HFFc6 (cell line): Measurements from ENCODE around the gene CCDC169. TPM values are rescaled to one million over a fixed set of nuclear protein-coding genes. Genes with fewer than 3 reads are reported as not detected.
A peak's percentile ranks its signal among the peaks of the same experiment; 100 is the strongest.
"Not testable (repeated sequence)": the region's sequence is repeated elsewhere in the genome, so short reads cannot be mapped to it uniquely, and the experiment has no call there.

Source experiments
- DNase-seq: peaks from one replicate; pipeline ENCODE4 v3.0.0-alpha.2; 2018
- H3K27ac Mint-ChIP-seq: 2 replicates; pipeline ENCODE4 v1.8.0; 2020; ENCODE audit warnings: mild to moderate bottlenecking, mixed read lengths
- H3K27me3 Mint-ChIP-seq: 2 replicates; pipeline ENCODE4 v1.8.0; 2021; ENCODE audit warnings: mild to moderate bottlenecking, moderate library complexity, mixed read lengths; ENCODE audit not compliant: insufficient read depth
- H3K36me3 Mint-ChIP-seq: 2 replicates; pipeline ENCODE4 v1.8.0; 2021; ENCODE audit warnings: low read depth, mixed read lengths
- H3K4me1 Mint-ChIP-seq: 2 replicates; pipeline ENCODE4 v1.8.0; 2020; ENCODE audit warnings: low read depth, mixed read lengths
- H3K4me3 Mint-ChIP-seq: 2 replicates; pipeline ENCODE4 v1.8.0; 2020; ENCODE audit warnings: mild to moderate bottlenecking, moderate library complexity, mixed read lengths
- H3K9me3 Mint-ChIP-seq: 2 replicates; pipeline ENCODE4 v1.8.0; 2020; ENCODE audit warnings: mild to moderate bottlenecking, mixed read lengths
- CTCF ChIP-seq: fragments of 200-600 bp; sonication (generic); IDR thresholded peaks from 2 replicates; pipeline ENCODE4 v1.5.0; 2021; ENCODE audit warnings: antibody characterized with exemption, mild to moderate bottlenecking
- total RNA-seq, 6 experiments: library from RNA; stranded (reverse); fragmentation: NEBNext Ultra II Directional; extraction: Animal tissue kit (Norgen Biotek cat#: 25700); gene quantifications; 2 replicates in 1 of 6; 3 replicates in 5 of 6; pipeline ENCODE4 v1.2.3, GENCODE V29; 2021

The CCDC169 gene
- total RNA-seq, 6 experiments from 2014 or later: 1.3 to 2.5 (median 2.1) TPM

DNA sequence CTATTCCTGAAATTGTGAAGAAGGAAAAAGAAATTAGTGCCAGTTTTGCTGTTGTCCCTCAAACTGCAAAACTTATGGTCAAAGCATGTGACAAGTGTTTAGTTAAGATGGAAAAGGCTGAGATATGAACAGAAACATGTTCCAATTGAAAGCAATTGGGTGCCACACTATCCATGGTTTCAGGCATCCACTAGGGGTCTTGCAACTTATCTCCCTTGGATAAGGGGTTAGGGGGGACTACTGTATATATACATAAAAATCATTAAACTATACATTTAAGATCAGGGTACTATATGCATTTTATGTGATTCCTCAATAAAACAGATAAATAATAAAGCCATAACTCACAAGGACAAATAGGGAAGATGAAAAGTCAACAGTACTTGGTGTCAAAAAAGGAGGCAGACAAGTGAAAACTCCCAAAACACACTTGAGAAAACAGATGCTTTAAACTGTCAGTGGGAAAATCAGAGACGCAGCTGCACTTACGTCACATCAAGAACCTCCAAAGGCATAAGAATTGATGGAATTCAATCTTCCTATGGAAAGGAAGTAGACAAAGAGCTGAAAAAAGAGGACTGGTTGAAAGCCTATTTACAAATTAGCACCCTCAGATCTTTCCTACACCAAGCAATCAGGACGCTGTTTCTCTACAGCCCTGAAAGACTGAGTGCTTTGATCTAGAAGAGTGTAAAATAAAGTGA, 40.5 kb upstream of the CCDC169 start:
- H3K27me3 Mint-ChIP-seq: no peaks in the 10 kb centered on the region
- no peak for DNase-seq
- H3K4me3 Mint-ChIP-seq: no peak overlapping the region
- no peaks in the 10 kb centered on the region for H3K9me3 Mint-ChIP-seq
- H3K27ac Mint-ChIP-seq: no peak overlapping the region
- TF ChIP-seq CTCF: no peak
- peaks cover 83% of the 10 kb centered on the region for H3K4me1 Mint-ChIP-seq
- peaks cover 31% of the 10 kb centered on the region for H3K36me3 Mint-ChIP-seq

- H3K36me3 Mint-ChIP-seq: peaks cover 54% of the 10 kb centered on the region
- peaks cover 53% of the 10 kb centered on the region for H3K4me1 Mint-ChIP-seq
- DNase-seq: no peak
- peak overlapping the region; percentile 36; the same call in 1 of the 2 replicates for H3K27ac Mint-ChIP-seq
- H3K27me3 Mint-ChIP-seq: no peaks in the 10 kb centered on the region
- peak overlapping the region; percentile 53 for H3K4me3 Mint-ChIP-seq
- no peak for TF ChIP-seq CTCF
- H3K9me3 Mint-ChIP-seq: no peaks in the 10 kb centered on the region
Measured at GRCh38 chr13:36332986-36333385, 35.4 kb upstream of the CCDC169 start.

DNA sequence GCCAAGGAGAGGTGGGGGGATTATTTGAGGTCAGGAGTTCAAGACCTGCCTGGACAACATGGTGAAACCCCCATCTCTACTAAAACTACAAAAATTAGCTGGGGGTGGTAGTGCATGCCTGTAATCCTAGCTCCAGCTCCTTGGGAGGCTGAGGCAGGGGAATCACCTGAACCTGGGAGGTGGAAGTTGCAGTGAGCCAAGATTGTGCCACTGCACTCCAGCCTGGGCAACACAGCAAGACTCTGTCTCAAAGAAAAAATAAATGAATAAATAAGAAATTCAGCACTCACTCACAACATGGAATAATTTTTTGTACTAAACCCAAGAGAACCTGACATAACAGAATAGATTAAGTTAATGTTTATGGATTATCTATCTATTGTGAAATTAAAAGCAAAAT, 34.6 kb upstream of the CCDC169 start:
- H3K4me3 Mint-ChIP-seq, DNase-seq, H3K27me3 Mint-ChIP-seq, H3K9me3 Mint-ChIP-seq: not testable (repeated sequence)
- Mint-ChIP-seq H3K27ac (peak overlapping the region; percentile 11; the same call in 1 of the 2 replicates), H3K36me3 (peaks cover 53% of the 10 kb centered on the region), H3K4me1 (peaks cover 47% of the 10 kb centered on the region)

- Mint-ChIP-seq H3K36me3 (peaks cover 49% of the 10 kb centered on the region), H3K27me3 (no peaks in the 10 kb centered on the region), H3K9me3 (no peaks in the 10 kb centered on the region), H3K4me3 (no peak overlapping the region), H3K27ac (no peak overlapping the region), H3K4me1 (peaks cover 43% of the 10 kb centered on the region)
- TF ChIP-seq CTCF: no peak
- DNase-seq: no peak
Measured at GRCh38 chr13:36331280-36331679, 33.7 kb upstream of the CCDC169 start.

DNA sequence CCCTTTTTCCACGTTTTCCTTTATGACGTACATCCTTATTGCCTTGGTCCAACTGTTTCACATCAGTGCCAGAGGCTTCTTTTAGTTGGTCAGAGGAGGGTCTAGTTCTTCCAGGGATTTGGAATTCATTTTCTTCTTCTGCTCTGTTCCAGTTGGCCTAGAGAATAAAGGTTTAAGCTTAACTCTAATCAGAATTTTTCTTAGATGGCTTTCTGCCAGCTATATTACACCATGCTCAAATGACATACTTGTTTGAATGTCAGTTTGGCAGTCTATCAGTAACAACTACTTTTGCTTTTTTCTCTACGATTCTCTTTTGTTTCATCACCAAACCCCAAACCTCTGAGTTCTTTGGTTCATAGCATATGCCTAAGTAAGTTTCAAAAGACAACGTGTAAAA, 31.7 kb upstream of the CCDC169 start:
- Mint-ChIP-seq H3K4me1 (peaks cover 41% of the 10 kb centered on the region), H3K9me3 (no peaks in the 10 kb centered on the region), H3K4me3 (no peak overlapping the region), H3K27me3 (no peaks in the 10 kb centered on the region), H3K36me3 (peaks cover 53% of the 10 kb centered on the region), H3K27ac (no peak overlapping the region)
- DNase-seq: no peak
- no peak for TF ChIP-seq CTCF

- H3K9me3 Mint-ChIP-seq: no peaks in the 10 kb centered on the region
- no peaks in the 10 kb centered on the region for H3K27me3 Mint-ChIP-seq
- no peak overlapping the region for H3K27ac Mint-ChIP-seq
- TF ChIP-seq CTCF: no peak
- H3K36me3 Mint-ChIP-seq: peaks cover 54% of the 10 kb centered on the region
- H3K4me1 Mint-ChIP-seq: peaks cover 41% of the 10 kb centered on the region
- no peak overlapping the region for H3K4me3 Mint-ChIP-seq
- DNase-seq: no peak
Measured at GRCh38 chr13:36328821-36329220, 31.2 kb upstream of the CCDC169 start.
